GM18499 (cell line): Measurements from ENCODE around the gene BRK1.
"Not testable (repeated sequence)": the region's sequence is repeated elsewhere in the genome, so short reads cannot be mapped to it uniquely, and the experiment has no call there.

Source experiments
- ATAC-seq: cut with Tn5 transposase; IDR thresholded peaks from one replicate; pipeline ENCODE4 v1.9.1; 2021; ENCODE audit warnings: moderate number of reproducible peaks; ENCODE audit not compliant: insufficient read depth, unreplicated experiment

Gene BRK1

DNA sequence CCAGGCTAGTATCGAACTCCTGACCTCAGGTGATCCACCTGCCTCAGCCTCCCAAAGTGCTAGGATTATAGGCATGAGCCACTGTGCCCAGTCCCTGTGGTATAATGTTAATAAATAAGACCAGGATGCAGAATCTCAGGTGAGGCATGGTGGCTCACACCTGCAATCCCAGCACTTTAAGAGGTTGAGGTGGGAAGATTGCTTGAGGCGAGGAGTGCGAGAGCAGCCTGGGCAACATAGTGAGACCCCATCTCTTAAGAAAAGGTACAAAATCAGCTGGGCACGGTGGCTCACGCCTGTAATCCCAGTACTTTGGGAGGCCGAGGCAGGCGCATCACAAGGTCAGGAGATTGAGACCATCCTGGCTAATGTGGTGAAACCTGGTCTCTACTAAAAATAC, 59.9 kb downstream of the BRK1 start:
- ATAC-seq = not testable (repeated sequence)

DNA sequence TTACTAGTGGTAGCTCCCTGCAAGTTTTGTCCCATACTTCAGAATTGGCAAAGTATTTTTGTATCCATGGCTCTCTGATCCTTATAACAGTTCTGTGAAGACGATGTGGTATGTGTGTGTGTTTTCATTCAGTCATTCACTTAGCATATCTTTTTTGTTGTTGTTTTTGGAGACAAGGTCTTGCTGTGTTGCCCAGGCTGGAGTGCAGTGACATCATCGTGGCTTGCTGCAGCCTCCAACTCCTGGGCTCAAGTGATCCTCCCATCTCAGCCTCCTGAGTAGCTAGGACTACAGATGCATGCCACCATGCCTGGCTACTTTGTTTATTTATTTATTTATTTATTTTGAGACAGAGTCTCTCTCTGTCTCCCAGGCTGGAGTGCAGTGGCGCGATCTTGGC, 60.7 kb downstream of the BRK1 start:
- ATAC-seq = not testable (repeated sequence)
